PC-3 (cell line): Measurements from ENCODE around the gene INAVA.

Experiments
- CTCF ChIP-seq: fragments of 300-600 bp; sonication (generic); conservative IDR thresholded peaks from 2 replicates; pipeline ENCODE4 v1.5.1; 2017; ENCODE audit warnings: antibody characterized with exemption, low read depth, mild to moderate bottlenecking, low read length
- EZH2 ChIP-seq: fragments of 300-600 bp; sonication (generic); IDR thresholded peaks from one replicate; pipeline ENCODE4 v1.6.1; 2017; ENCODE audit warnings: antibody characterized with exemption, mild to moderate bottlenecking, low read length; ENCODE audit not compliant: unreplicated experiment

GRCh38 chr1:200949626-200950025 lies 54.9 kb downstream of the INAVA start:
- TF ChIP-seq CTCF: no peak
- TF ChIP-seq EZH2: no peak
